ENCODE data around the gene ESRRB. TPM values are rescaled to one million over a fixed set of nuclear protein-coding genes. Genes with fewer than 3 reads are reported as not detected.

Gene ESRRB
- total RNA-seq, 1 donor from 2014 or later, result 0.15 TPM

- Mint-ChIP-seq H3K27me3 (ENCODE audit: low read depth) (peaks cover 34% of the 10 kb centered on the region), H3K4me3 (ENCODE audit: unreplicated experiment) (no peak overlapping the region), H3K36me3 (ENCODE audit: low read depth) (no peaks in the 10 kb centered on the region), H3K4me1 (ENCODE audit: low read depth) (no peaks in the 10 kb centered on the region), H3K9me3 (ENCODE audit: low read depth) (no peaks in the 10 kb centered on the region), H3K27ac (ENCODE audit: unreplicated experiment) (no peak overlapping the region)
- TF ChIP-seq CTCF (IDR thresholded peaks at IDR 0.05), result no peak
- no peak for DNase-seq (ENCODE audit: low spot score)
These were observed 45.3 kb upstream of the ESRRB start for GRCh38 chr14:76330411-76331327.

- Mint-ChIP-seq H3K4me3 (ENCODE audit: unreplicated experiment) (no peak overlapping the region), H3K4me1 (ENCODE audit: low read depth) (no peaks in the 10 kb centered on the region), H3K9me3 (ENCODE audit: low read depth) (no peaks in the 10 kb centered on the region), H3K27ac (ENCODE audit: unreplicated experiment) (no peak overlapping the region), H3K27me3 (ENCODE audit: low read depth) (peaks cover 27% of the 10 kb centered on the region), H3K36me3 (ENCODE audit: low read depth) (no peaks in the 10 kb centered on the region)
- DNase-seq (ENCODE audit: low spot score), result no peak
- TF ChIP-seq CTCF (IDR thresholded peaks at IDR 0.05), result no peak
These were observed 44.5 kb upstream of the ESRRB start for GRCh38 chr14:76331328-76332011.

DNA sequence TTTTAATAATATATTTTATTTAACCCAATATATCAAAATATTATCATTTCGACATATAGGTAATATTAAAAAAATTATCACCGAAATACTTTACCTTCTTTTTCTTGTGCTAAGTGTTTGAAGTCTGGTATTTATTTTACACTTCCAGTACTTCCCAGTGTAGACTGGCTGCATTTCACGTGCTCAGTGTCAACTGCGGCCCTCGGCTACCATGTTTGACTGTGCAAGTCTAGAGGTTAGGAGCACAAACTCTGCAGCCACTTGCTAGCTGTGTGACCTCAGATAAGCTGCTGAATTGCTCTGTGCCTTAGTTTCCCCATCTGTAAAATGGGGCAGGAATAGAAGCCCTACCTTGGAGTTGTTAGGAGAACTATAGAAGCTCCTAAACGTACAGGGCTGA lies 42.3 kb upstream of the ESRRB start:
- Mint-ChIP-seq H3K27me3 (ENCODE audit: low read depth) (peaks cover 27% of the 10 kb centered on the region), H3K9me3 (ENCODE audit: low read depth) (no peaks in the 10 kb centered on the region), H3K27ac (ENCODE audit: unreplicated experiment) (no peak overlapping the region), H3K4me1 (ENCODE audit: low read depth) (no peaks in the 10 kb centered on the region), H3K4me3 (ENCODE audit: unreplicated experiment) (no peak overlapping the region), H3K36me3 (ENCODE audit: low read depth) (no peaks in the 10 kb centered on the region)
- no peak for DNase-seq (ENCODE audit: low spot score)
- no peak for TF ChIP-seq CTCF (IDR thresholded peaks at IDR 0.05)

DNA sequence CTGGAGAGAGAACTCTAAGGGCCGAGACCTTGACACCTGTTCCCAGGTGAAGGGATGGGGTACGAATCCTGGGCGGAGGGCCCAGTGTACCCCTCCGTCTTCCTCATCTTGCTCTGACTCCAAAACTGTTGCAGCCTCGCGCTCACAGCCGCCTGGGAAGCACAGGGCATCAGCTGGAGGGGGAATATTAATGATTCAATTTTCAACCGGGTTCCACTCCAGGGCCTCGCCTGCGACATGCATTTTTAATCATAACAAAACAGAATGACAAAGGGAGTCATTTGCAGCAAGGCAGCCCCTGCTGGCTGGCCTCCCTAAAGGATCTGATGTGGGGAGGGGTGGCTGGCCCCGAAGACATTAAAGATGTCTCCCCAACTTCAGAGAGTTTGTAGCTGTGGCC lies 41.6 kb upstream of the ESRRB start:
- no peak overlapping the region for H3K27ac Mint-ChIP-seq (ENCODE audit: unreplicated experiment)
- H3K27me3 Mint-ChIP-seq (ENCODE audit: low read depth), result peaks cover 20% of the 10 kb centered on the region
- no peaks in the 10 kb centered on the region for H3K9me3 Mint-ChIP-seq (ENCODE audit: low read depth)
- no peak overlapping the region for H3K4me3 Mint-ChIP-seq (ENCODE audit: unreplicated experiment)
- H3K4me1 Mint-ChIP-seq (ENCODE audit: low read depth), result no peaks in the 10 kb centered on the region
- no peak for TF ChIP-seq CTCF (IDR thresholded peaks at IDR 0.05)
- H3K36me3 Mint-ChIP-seq (ENCODE audit: low read depth), result no peaks in the 10 kb centered on the region
- no peak for DNase-seq (ENCODE audit: low spot score)

GRCh38 chr14:76336876-76337275 lies 39.1 kb upstream of the ESRRB start:
- peaks cover 15% of the 10 kb centered on the region for H3K27me3 Mint-ChIP-seq (ENCODE audit: low read depth)
- peak overlapping the region; percentile 34 for H3K27ac Mint-ChIP-seq (ENCODE audit: unreplicated experiment)

More at GRCh38 chr14:76336876-76337275, 39.1 kb upstream of the ESRRB start:
- no peak overlapping the region for H3K4me3 Mint-ChIP-seq (ENCODE audit: unreplicated experiment)
- no peaks in the 10 kb centered on the region for H3K36me3 Mint-ChIP-seq (ENCODE audit: low read depth)
- DNase-seq (ENCODE audit: low spot score), result no peak
- TF ChIP-seq CTCF (IDR thresholded peaks at IDR 0.05), result no peak
- H3K4me1 Mint-ChIP-seq (ENCODE audit: low read depth), result no peaks in the 10 kb centered on the region
- no peaks in the 10 kb centered on the region for H3K9me3 Mint-ChIP-seq (ENCODE audit: low read depth)

All from chondrocyte (in vitro differentiated cells).